Osteocyte (in vitro differentiated cells): ENCODE measurements around the gene TRIM38. TPM values are rescaled to one million over a fixed set of nuclear protein-coding genes. Genes with fewer than 3 reads are reported as not detected.

Experiments
- DNase-seq: peaks from one replicate; pipeline ENCODE4 v3.0.0; 2021; ENCODE audit warnings: mixed read lengths; ENCODE audit not compliant: unreplicated experiment; ENCODE audit errors: extremely low spot score
- H3K27ac Mint-ChIP-seq: one replicate; pipeline ENCODE4 v1.8.0; 2021; ENCODE audit warnings: mild to moderate bottlenecking, mixed read lengths; ENCODE audit not compliant: unreplicated experiment
- H3K27me3 Mint-ChIP-seq: one replicate; pipeline ENCODE4 v1.8.0; 2021; ENCODE audit warnings: mixed read lengths; ENCODE audit not compliant: unreplicated experiment
- H3K36me3 Mint-ChIP-seq: one replicate; pipeline ENCODE4 v1.8.0; 2021; ENCODE audit warnings: mixed read lengths; ENCODE audit not compliant: unreplicated experiment
- H3K4me1 Mint-ChIP-seq: one replicate; pipeline ENCODE4 v1.8.0; 2021; ENCODE audit warnings: mixed read lengths; ENCODE audit not compliant: unreplicated experiment
- H3K4me3 Mint-ChIP-seq: one replicate; pipeline ENCODE4 v1.8.0; 2021; ENCODE audit warnings: mild to moderate bottlenecking, moderate library complexity, mixed read lengths; ENCODE audit not compliant: unreplicated experiment
- H3K9me3 Mint-ChIP-seq: one replicate; pipeline ENCODE4 v1.8.0; 2021; ENCODE audit warnings: mixed read lengths; ENCODE audit not compliant: unreplicated experiment
- total RNA-seq: library from RNA; stranded (reverse); gene quantifications from 2 replicates; pipeline ENCODE4 v1.2.1, GENCODE V29; 2021
- TF ChIP-seq, protein P1 (sequence below): fragments of 200-600 bp; sonication (generic); IDR thresholded peaks from 2 replicates; pipeline ENCODE4 v1.5.0; 2021; ENCODE audit warnings: antibody characterized with exemption, mild to moderate bottlenecking, moderate library complexity

Gene TRIM38
- total RNA-seq, 1 donor from 2014 or later = 8.4 TPM

- TF ChIP-seq, protein P1, sequence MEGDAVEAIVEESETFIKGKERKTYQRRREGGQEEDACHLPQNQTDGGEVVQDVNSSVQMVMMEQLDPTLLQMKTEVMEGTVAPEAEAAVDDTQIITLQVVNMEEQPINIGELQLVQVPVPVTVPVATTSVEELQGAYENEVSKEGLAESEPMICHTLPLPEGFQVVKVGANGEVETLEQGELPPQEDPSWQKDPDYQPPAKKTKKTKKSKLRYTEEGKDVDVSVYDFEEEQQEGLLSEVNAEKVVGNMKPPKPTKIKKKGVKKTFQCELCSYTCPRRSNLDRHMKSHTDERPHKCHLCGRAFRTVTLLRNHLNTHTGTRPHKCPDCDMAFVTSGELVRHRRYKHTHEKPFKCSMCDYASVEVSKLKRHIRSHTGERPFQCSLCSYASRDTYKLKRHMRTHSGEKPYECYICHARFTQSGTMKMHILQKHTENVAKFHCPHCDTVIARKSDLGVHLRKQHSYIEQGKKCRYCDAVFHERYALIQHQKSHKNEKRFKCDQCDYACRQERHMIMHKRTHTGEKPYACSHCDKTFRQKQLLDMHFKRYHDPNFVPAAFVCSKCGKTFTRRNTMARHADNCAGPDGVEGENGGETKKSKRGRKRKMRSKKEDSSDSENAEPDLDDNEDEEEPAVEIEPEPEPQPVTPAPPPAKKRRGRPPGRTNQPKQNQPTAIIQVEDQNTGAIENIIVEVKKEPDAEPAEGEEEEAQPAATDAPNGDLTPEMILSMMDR = no peak
- peaks cover 27% of the 10 kb centered on the region for H3K27me3 Mint-ChIP-seq
- no peaks in the 10 kb centered on the region for H3K9me3 Mint-ChIP-seq
These were observed 44.4 kb upstream of the TRIM38 start for GRCh38 chr6:25918083-25918683.

DNA sequence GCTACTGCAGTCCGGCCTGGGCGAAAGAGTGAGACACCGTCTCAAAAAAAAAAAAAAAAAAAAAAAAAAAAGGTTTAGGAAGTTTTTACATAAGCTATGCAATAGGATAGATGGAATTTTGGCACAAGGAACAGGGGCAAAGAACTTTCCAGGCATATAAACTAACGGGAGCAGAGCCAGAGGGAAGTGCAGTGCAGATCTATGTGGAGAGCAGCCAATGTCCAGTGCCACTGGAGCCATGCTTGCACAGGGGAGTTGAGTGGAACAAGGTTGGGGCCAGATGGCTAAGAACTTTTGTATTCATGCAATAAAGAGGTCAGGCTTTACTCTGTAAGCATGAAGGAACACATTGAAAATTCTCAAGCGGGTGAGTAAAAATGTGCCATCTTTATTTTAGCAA, 42.9 kb upstream of the TRIM38 start:
- H3K4me3 Mint-ChIP-seq = no peak overlapping the region
- TF ChIP-seq, protein P1 = no peak
- no peak for DNase-seq
- peaks cover 21% of the 10 kb centered on the region for H3K27me3 Mint-ChIP-seq
- H3K36me3 Mint-ChIP-seq = no peaks in the 10 kb centered on the region
- H3K4me1 Mint-ChIP-seq = no peaks in the 10 kb centered on the region
- H3K9me3 Mint-ChIP-seq = no peaks in the 10 kb centered on the region
- H3K27ac Mint-ChIP-seq = no peak overlapping the region

More at GRCh38 chr6:25918083-25918683, 44.4 kb upstream of the TRIM38 start:
- DNase-seq = no peak
- no peak overlapping the region for H3K4me3 Mint-ChIP-seq
- no peaks in the 10 kb centered on the region for H3K36me3 Mint-ChIP-seq
- no peaks in the 10 kb centered on the region for H3K4me1 Mint-ChIP-seq
- no peak overlapping the region for H3K27ac Mint-ChIP-seq

- peaks cover 18% of the 10 kb centered on the region for H3K27me3 Mint-ChIP-seq
- H3K4me1 Mint-ChIP-seq = no peaks in the 10 kb centered on the region
- TF ChIP-seq, protein P1 = no peak
- no peak overlapping the region for H3K27ac Mint-ChIP-seq
- DNase-seq = no peak
- no peaks in the 10 kb centered on the region for H3K36me3 Mint-ChIP-seq
- H3K9me3 Mint-ChIP-seq = no peaks in the 10 kb centered on the region
- H3K4me3 Mint-ChIP-seq = no peak overlapping the region
These were observed 40.9 kb upstream of the TRIM38 start for GRCh38 chr6:25921525-25922203.

DNA sequence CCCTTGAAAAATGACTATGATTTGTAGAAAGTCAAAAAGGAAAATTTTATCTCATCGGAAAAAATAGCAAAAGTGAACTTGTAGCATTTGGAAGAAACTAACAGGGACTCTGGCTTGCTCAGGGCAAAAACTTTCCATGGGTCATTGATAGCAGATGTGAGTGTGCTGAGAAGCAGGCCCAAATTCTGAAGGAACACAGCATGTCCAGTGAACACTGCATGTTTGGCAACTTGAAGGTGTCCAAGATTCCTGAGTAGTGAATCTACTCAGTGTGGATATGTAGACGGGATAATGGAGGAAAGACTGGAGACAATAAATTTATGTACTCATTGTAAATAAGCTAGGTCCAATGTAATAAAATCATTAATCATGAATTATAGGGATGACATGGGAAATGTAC, 40.3 kb upstream of the TRIM38 start:
- Mint-ChIP-seq H3K27me3 (peaks cover 18% of the 10 kb centered on the region), H3K27ac (no peak overlapping the region), H3K4me1 (no peaks in the 10 kb centered on the region), H3K4me3 (no peak overlapping the region), H3K9me3 (no peaks in the 10 kb centered on the region), H3K36me3 (no peaks in the 10 kb centered on the region)
- no peak for DNase-seq
- TF ChIP-seq, protein P1 = no peak

GRCh38 chr6:25925876-25926275, 36.7 kb upstream of the TRIM38 start:
- TF ChIP-seq, protein P1 = no peak
- H3K27ac Mint-ChIP-seq = no peak overlapping the region
- DNase-seq = no peak
- peaks cover 19% of the 10 kb centered on the region for H3K27me3 Mint-ChIP-seq
- no peaks in the 10 kb centered on the region for H3K36me3 Mint-ChIP-seq
- no peaks in the 10 kb centered on the region for H3K4me1 Mint-ChIP-seq
- H3K9me3 Mint-ChIP-seq = no peaks in the 10 kb centered on the region
- H3K4me3 Mint-ChIP-seq = no peak overlapping the region
